HG03095 (cell line): ENCODE results near the gene CUEDC2.

Experiments
- ATAC-seq: cut with Tn5 transposase; IDR thresholded peaks from one replicate; pipeline ENCODE4 v1.9.1; 2021; ENCODE audit warnings: moderate library complexity; ENCODE audit not compliant: unreplicated experiment

CUEDC2 gene

DNA sequence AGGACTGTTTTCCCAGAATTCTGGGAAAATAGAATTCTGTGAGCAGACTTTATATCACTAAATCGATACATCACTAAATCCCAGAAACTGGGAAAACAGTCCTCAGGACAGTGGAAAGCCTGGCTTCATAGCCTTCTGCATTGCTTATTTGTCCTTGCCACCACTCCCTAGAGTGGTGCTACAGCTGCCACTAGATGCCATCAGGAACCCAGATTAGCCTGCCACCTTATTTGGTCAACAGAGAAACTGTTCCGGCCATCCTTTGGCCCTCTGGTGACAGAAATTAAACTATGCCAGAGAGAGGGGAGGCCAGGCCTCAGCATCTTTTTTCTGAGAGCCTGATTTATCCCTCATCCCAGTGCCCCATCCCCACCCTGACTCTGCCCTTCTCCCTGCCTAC, 56.5 kb downstream of the CUEDC2 start:
- no peak for ATAC-seq

DNA sequence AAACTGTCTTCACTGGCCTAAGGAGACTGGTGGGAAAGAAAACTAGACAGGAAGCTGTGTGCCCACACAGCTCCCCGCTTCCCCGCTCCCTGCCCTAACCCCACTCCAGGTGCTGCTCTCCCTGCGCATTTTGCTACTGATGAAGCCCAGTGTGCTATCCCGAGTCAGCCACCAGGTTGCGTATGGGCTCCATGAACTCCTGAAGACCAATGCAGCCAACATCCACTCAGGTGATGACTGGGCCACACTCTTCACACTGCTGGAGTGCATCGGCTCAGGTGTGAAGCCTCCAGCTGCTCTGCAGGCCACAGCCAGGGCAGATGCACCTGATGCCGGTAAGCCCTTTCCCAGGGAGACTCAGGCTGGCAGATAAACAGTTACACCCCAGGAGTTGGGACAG, 57.1 kb downstream of the CUEDC2 start:
- ATAC-seq, result no peak
